ENCODE measurements around the gene ADAM12.

- no peak for TF ChIP-seq CSDC2 (CRISPR knock-in tag; IDR thresholded peaks at IDR 0.05)
- no peak for TF ChIP-seq CSRNP3 (CRISPR knock-in tag; IDR thresholded peaks at IDR 0.05)
- no peak for TF ChIP-seq ZFP3 (CRISPR knock-in tag; IDR thresholded peaks at IDR 0.05)
- no peak for TF ChIP-seq CREB5 (CRISPR knock-in tag; IDR thresholded peaks at IDR 0.05; ENCODE audit: low read depth)
- no peak for TF ChIP-seq PATZ1 (CRISPR knock-in tag; IDR thresholded peaks at IDR 0.05; ENCODE audit: borderline replicate concordance)
- TF ChIP-seq ZNF8 (CRISPR knock-in tag; IDR thresholded peaks at IDR 0.05), result no peak
- TF ChIP-seq ARNTL (CRISPR knock-in tag; IDR thresholded peaks at IDR 0.05; ENCODE audit: borderline replicate concordance, low read depth), result no peak
- TF ChIP-seq TOX (CRISPR knock-in tag; IDR thresholded peaks at IDR 0.05; ENCODE audit: borderline replicate concordance), result no peak
- no peak for TF ChIP-seq ZFP30 (CRISPR knock-in tag; IDR thresholded peaks at IDR 0.05)
- TF ChIP-seq POU6F1 (CRISPR knock-in tag; IDR thresholded peaks at IDR 0.05; ENCODE audit: borderline replicate concordance, low read depth), result no peak
- no peak for TF ChIP-seq TSHZ2 (CRISPR knock-in tag; IDR thresholded peaks at IDR 0.05)
- TF ChIP-seq GLIS3 (CRISPR knock-in tag; IDR thresholded peaks at IDR 0.05), result no peak
- TF ChIP-seq TCF4 (CRISPR knock-in tag; IDR thresholded peaks at IDR 0.05; ENCODE audit: borderline replicate concordance), result peak; percentile 62; the same call in 1 of the 2 replicates
- TF ChIP-seq ZNF70 (CRISPR knock-in tag; IDR thresholded peaks at IDR 0.05), result no peak
Observed at GRCh38 chr10:126372396-126372795, 15.9 kb downstream of the ADAM12 start.
